Upper lobe of left lung (tissue), 6 donors: ENCODE results near the gene XKR3. TPM values are rescaled to one million over a fixed set of nuclear protein-coding genes. Genes with fewer than 3 reads are reported as not detected.

Source experiments
- ATAC-seq, 2 donors: fragments of 200-7000 bp; cut with Tn5 transposase; one replicate each; pipeline ENCODE4 v1.9.1; 2022; ENCODE audit warnings: mild to moderate bottlenecking in 2 of 2, moderate library complexity in 2 of 2; ENCODE audit not compliant: low FRiP score in 2 of 2
- DNase-seq, 2 donors: peaks; one replicate each; pipeline ENCODE4 v3.0.0-alpha.2; 2019 to 2020
- H3K27ac ChIP-seq, 4 donors: fragments of 200-600 bp; sonication (generic); one replicate each; pipeline ENCODE4 v1.5.1; 2016 to 2019
- H3K27me3 ChIP-seq, 4 donors: fragments of 200-600 bp; sonication (generic); one replicate each; pipeline ENCODE4 v1.5.1; 2017 to 2019
- H3K36me3 ChIP-seq, 4 donors: fragments of 200-600 bp; sonication (generic); one replicate each; pipeline ENCODE4 v1.5.1; 2016 to 2019
- H3K4me1 ChIP-seq, 4 donors: fragments of 200-600 bp; sonication (generic); one replicate each; pipeline ENCODE4 v1.5.1; 2018 to 2019
- H3K4me3 ChIP-seq, 4 donors: fragments of 200-600 bp; sonication (generic); one replicate each; pipeline ENCODE4 v1.5.1; 2017 to 2019; ENCODE audit warnings: mild to moderate bottlenecking in 2 of 4, moderate library complexity in 1 of 4
- H3K9me3 ChIP-seq, 4 donors: fragments of 200-600 bp; sonication (generic); one replicate each; pipeline ENCODE4 v1.5.1; 2018 to 2019
- EP300 ChIP-seq, 4 donors: sonication (generic); formaldehyde crosslinking; IDR thresholded peaks; one replicate each; pipeline ENCODE4 v1.5.1; 2017; ENCODE audit warnings: antibody characterized with exemption in 4 of 4, control low read depth in 2 of 4
- POLR2A ChIP-seq, 4 donors: fragments of 450-650 bp; IDR thresholded peaks; one replicate each; pipeline ENCODE4 v1.5.1; 2016 to 2017; ENCODE audit warnings: antibody characterized with exemption in 4 of 4, mild to moderate bottlenecking in 2 of 4
- POLR2AphosphoS5 ChIP-seq, 2 donors: sonication (generic); formaldehyde crosslinking; IDR thresholded peaks; one replicate each; pipeline ENCODE4 v1.5.1; 2017; ENCODE audit warnings: antibody characterized with exemption in 2 of 2
- WGBS, 2 donors: methylation state at CpG; one replicate each; pipeline ENCODE4 v1.1.5; 2017 to 2018; 5-methylcytosine and 5-hydroxymethylcytosine counted together
- total RNA-seq, 6 donors: library from RNA; depleted of rRNA in 4 of 6; stranded (reverse); fragments of >200 nt in 4 of 6; gene quantifications; one replicate each; pipeline versions ENCODE4 v1.1.0 to v1.2.1, GENCODE V29; 2016 to 2021
- TF ChIP-seq, protein P1 (sequence below), 6 experiments: fragments of 450-650 bp in 4 of 6; fragments of 200-600 bp in 2 of 6; sonication (generic) in 2 of 6; IDR thresholded peaks; one replicate each; pipeline ENCODE4 v1.5.1; 2016 to 2019; ENCODE audit warnings: antibody characterized with exemption in 6 of 6
- donor health status: DM: no; HTN: no; CAD: no; lungs with moderate emphysema.
- donor health status: DM: no; HTN: yes; CAD: no; lungs with severe emphysema.

The XKR3 gene
- total RNA-seq, 6 donors from 2014 or later, result not detected

DNA sequence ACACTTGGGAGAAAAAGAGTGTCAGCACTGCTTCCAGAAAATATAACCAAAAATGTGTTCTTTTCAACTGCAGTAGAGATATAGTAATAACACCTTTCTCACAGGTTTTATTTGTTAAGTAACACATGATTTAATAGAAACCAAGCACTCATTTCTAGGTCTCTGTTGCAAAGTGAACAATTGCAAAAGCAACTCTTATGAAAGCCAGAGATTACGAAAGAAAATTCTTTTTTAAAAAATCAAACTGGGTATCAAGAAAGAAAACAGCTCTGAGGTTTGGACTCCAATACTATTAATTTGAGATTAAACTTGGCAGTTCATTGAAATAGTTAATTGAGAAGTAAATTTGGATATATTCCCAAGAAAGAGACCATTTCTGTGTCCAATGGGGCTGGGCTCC lies 9.8 kb upstream of the XKR3 start:
- Histone ChIP-seq H3K36me3 (no peaks in the 10 kb centered on the region), H3K4me1 (no peaks in the 10 kb centered on the region), H3K9me3 (no peaks in the 10 kb centered on the region), H3K27me3 (no peaks in the 10 kb centered on the region), H3K4me3 (no peak overlapping the region), H3K27ac (no peak overlapping the region)
- no peak for DNase-seq
- ATAC-seq, result no peak
- 68 to 72% methylated on average over 1 of the region's 1 CpG for WGBS, 2 donors
- TF ChIP-seq EP300 (IDR thresholded peaks at IDR 0.05) (no peak), POLR2AphosphoS5 (IDR thresholded peaks at IDR 0.05) (no peak), POLR2A (IDR thresholded peaks at IDR 0.05) (no peak)
- TF ChIP-seq, protein P1, sequence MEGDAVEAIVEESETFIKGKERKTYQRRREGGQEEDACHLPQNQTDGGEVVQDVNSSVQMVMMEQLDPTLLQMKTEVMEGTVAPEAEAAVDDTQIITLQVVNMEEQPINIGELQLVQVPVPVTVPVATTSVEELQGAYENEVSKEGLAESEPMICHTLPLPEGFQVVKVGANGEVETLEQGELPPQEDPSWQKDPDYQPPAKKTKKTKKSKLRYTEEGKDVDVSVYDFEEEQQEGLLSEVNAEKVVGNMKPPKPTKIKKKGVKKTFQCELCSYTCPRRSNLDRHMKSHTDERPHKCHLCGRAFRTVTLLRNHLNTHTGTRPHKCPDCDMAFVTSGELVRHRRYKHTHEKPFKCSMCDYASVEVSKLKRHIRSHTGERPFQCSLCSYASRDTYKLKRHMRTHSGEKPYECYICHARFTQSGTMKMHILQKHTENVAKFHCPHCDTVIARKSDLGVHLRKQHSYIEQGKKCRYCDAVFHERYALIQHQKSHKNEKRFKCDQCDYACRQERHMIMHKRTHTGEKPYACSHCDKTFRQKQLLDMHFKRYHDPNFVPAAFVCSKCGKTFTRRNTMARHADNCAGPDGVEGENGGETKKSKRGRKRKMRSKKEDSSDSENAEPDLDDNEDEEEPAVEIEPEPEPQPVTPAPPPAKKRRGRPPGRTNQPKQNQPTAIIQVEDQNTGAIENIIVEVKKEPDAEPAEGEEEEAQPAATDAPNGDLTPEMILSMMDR (IDR thresholded peaks at IDR 0.05), result no peak

DNA sequence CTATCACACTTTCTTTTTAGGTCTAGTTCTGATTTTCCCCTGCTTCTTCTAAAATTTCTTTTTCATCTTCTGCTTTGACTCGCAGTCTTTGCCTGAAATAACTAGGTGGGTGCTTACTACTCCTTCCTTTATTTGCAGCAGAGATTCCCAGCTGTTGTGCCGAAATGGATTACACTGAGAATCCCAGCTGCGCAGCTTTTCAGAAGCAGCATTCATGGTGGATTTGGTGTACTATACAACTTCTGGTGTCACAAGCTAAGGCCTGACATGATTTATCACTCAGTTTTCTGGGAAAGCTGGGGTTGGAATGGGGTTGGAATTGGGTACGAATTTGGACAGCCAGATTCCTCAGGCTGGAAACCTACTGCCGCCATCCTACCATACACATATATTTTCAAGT lies 6.0 kb upstream of the XKR3 start:
- Histone ChIP-seq H3K27me3 (no peaks in the 10 kb centered on the region), H3K27ac (no peak overlapping the region), H3K4me3 (no peak overlapping the region), H3K9me3 (no peaks in the 10 kb centered on the region), H3K4me1 (no peaks in the 10 kb centered on the region), H3K36me3 (no peaks in the 10 kb centered on the region)
- WGBS, 2 donors, result 82 to 87% methylated on average over 5 of the region's 5 CpGs
- no peak for TF ChIP-seq POLR2AphosphoS5 (IDR thresholded peaks at IDR 0.05)
- TF ChIP-seq POLR2A (IDR thresholded peaks at IDR 0.05), result no peak
- no peak for TF ChIP-seq EP300 (IDR thresholded peaks at IDR 0.05)
- TF ChIP-seq, protein P1 (IDR thresholded peaks at IDR 0.05), result no peak
- ATAC-seq, result no peak
- no peak for DNase-seq

DNA sequence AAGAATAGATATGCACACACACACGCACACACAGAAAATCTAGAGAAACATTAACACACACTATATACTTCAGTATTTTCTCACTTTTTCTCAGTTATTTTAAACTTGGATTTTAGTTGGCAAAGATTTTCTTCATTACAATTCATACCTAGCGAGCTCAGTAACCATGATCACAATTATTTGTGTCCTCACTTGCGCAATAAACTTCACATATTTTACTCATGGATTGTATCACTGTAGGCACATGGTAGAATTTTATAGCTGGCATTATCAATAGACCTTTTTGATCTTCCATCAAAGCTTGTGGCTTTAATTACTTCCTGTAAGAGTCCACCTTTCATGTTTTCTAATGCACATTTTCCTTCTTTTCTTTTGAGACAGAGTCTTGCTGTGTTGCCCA lies 4.8 kb upstream of the XKR3 start:
- H3K4me1 ChIP-seq, result no peaks in the 10 kb centered on the region
- no peaks in the 10 kb centered on the region for H3K36me3 ChIP-seq
- no peaks in the 10 kb centered on the region for H3K27me3 ChIP-seq
- no peak overlapping the region for H3K4me3 ChIP-seq
- WGBS, 2 donors, result 73 to 93% methylated on average over 3 of the region's 3 CpGs
- H3K27ac ChIP-seq, result no peak overlapping the region
- no peak for DNase-seq
- TF ChIP-seq POLR2AphosphoS5 (IDR thresholded peaks at IDR 0.05) (no peak), POLR2A (IDR thresholded peaks at IDR 0.05) (no peak), EP300 (IDR thresholded peaks at IDR 0.05) (no peak)
- TF ChIP-seq, protein P1 (IDR thresholded peaks at IDR 0.05), result no peak
- no peaks in the 10 kb centered on the region for H3K9me3 ChIP-seq
- ATAC-seq, result no peak

DNA sequence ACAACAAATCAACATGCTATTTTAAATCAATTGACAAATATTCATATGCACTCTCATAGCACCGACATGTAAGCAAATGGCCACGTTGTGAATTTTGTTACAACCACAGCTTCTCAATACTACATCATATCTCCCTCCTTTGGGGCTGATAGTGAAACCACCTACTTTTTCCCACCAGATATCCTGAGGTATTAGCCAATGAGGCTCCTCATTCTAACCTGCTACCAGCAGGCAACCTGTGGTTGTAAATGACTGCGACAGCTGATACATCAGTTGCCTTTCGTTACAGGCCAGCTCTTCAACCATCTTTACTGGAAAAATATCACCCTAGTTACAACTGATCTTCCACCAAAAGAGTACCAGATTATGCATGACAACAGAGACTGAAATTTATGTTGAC lies 3.7 kb upstream of the XKR3 start:
- TF ChIP-seq POLR2AphosphoS5 (IDR thresholded peaks at IDR 0.05), result no peak
- no peak for TF ChIP-seq POLR2A (IDR thresholded peaks at IDR 0.05)
- TF ChIP-seq EP300 (IDR thresholded peaks at IDR 0.05), result no peak
- TF ChIP-seq, protein P1 (IDR thresholded peaks at IDR 0.05), result no peak
- ATAC-seq (no peak), DNase-seq (no peak)
- H3K27ac ChIP-seq, result no peak overlapping the region
- no peaks in the 10 kb centered on the region for H3K9me3 ChIP-seq
- H3K4me3 ChIP-seq, result no peak overlapping the region
- H3K4me1 ChIP-seq, result no peaks in the 10 kb centered on the region
- no peaks in the 10 kb centered on the region for H3K36me3 ChIP-seq
- no peaks in the 10 kb centered on the region for H3K27me3 ChIP-seq
- 71 to 89% methylated on average over 4 of the region's 4 CpGs for WGBS, 2 donors

DNA sequence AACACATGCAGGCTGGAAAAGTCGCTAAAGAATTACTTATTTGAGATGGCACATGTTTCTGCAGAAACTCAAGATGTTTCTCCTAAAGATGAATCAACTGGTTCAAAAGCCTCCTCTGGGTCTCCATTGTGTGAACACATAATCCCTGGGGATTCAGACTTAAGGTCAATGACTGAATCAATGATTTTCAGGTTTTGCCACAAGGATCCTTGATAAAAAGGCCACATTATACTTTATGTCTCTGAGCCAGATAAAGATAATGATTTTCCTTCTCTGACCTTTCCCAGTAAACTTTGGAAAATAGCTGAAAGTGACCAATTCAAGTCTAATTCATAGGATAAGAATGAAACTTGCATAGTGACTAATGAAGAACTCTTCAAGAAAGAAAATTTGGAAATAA lies 2.3 kb upstream of the XKR3 start:
- Histone ChIP-seq H3K4me1 (no peaks in the 10 kb centered on the region), H3K36me3 (no peaks in the 10 kb centered on the region), H3K9me3 (no peaks in the 10 kb centered on the region), H3K4me3 (no peak overlapping the region), H3K27ac (no peak overlapping the region), H3K27me3 (no peaks in the 10 kb centered on the region)
- DNase-seq, result no peak
- 96 to 100% methylated on average over 1 of the region's 1 CpG for WGBS, 2 donors
- no peak for TF ChIP-seq POLR2AphosphoS5 (IDR thresholded peaks at IDR 0.05)
- no peak for TF ChIP-seq EP300 (IDR thresholded peaks at IDR 0.05)
- no peak for TF ChIP-seq POLR2A (IDR thresholded peaks at IDR 0.05)
- TF ChIP-seq, protein P1 (IDR thresholded peaks at IDR 0.05), result no peak
- no peak for ATAC-seq
